SK-N-SH (cell line): ENCODE data around the gene ACACA. TPM values are rescaled to one million over a fixed set of nuclear protein-coding genes. Genes with fewer than 3 reads are reported as not detected.

Source experiments
- CTCF ChIA-PET: fragments of 300-600, 350-600 bp; formaldehyde crosslinking; extraction: SDS; loops from one replicate; lab custom pipeline; 2021; lab: Yijun Ruan, JAX
- POLR2A ChIA-PET: fragments of 350-600 bp; sonication (Branson Sonifier 250); formaldehyde crosslinking; extraction: SDS; loops from one replicate; lab custom pipeline; 2020; ENCODE audit warnings: antibody characterized with exemption, inconsistent platforms; lab: Yijun Ruan, JAX
- DNase-seq: peaks from one replicate; pipeline ENCODE4 v3.0.0; 2012
- H2AFZ ChIP-seq: fragments of 200-600 bp; sonication (generic); 2 replicates; pipeline ENCODE4 v1.8.1; 2016; ENCODE audit warnings: antibody characterized with exemption, mild to moderate bottlenecking, low read depth
- H3F3A ChIP-seq: fragments of 200-600 bp; sonication (generic); replicated peaks from 2 replicates; pipeline ENCODE3; 2016; ENCODE audit warnings: antibody characterized with exemption, mild to moderate bottlenecking; ENCODE audit not compliant: insufficient read depth
- H3K27ac ChIP-seq, 2 experiments: fragments of 200-500 bp in 1 of 2; fragments of 200-600 bp in 1 of 2; sonication (Bioruptor generic) in 1 of 2; sonication (generic), shearing (Covaris generic) in 1 of 2; 2 replicates each; pipeline versions ENCODE4 v1.5.1 to v1.6.1; 2014 to 2016; ENCODE audit warnings: low read depth in 2 of 2, inconsistent platforms in 1 of 2, low read length in 1 of 2, mild to moderate bottlenecking in 1 of 2, mixed read lengths in 1 of 2
- H3K27me3 ChIP-seq: fragments of 200-600 bp; sonication (generic), shearing (Covaris generic); 2 replicates; pipeline ENCODE4 v1.6.1; 2016; ENCODE audit warnings: mixed run types; ENCODE audit not compliant: insufficient read depth
- H3K36me3 ChIP-seq, 2 experiments: fragments of 200-500 bp in 1 of 2; fragments of 200-600 bp in 1 of 2; sonication (Bioruptor generic) in 1 of 2; sonication (generic) in 1 of 2; replicated peaks in 1 of 2; 2 replicates each; pipeline versions ENCODE3 to v1.5.1; 2014 to 2016; ENCODE audit warnings: low read length in 1 of 2, mild to moderate bottlenecking in 1 of 2; ENCODE audit not compliant: insufficient read depth in 2 of 2, control insufficient read depth in 1 of 2
- H3K4me1 ChIP-seq, 2 experiments: fragments of 200-500 bp in 1 of 2; fragments of 200-600 bp in 1 of 2; sonication (Bioruptor generic) in 1 of 2; sonication (generic), shearing (Covaris generic) in 1 of 2; 2 replicates each; pipeline versions ENCODE4 v1.5.1 to v1.6.1; 2014 to 2016; ENCODE audit warnings: low read depth in 1 of 2, low read length in 1 of 2, mixed run types in 1 of 2; ENCODE audit not compliant: insufficient read depth in 2 of 2, control insufficient read depth in 1 of 2
- H3K4me2 ChIP-seq: fragments of 200-600 bp; sonication (generic), shearing (Covaris generic); 2 replicates; pipeline ENCODE4 v1.6.1; 2017; ENCODE audit warnings: mixed run types
- H3K4me3 ChIP-seq, 2 experiments: fragments of 200-500 bp in 1 of 2; fragments of 200-600 bp in 1 of 2; sonication (Bioruptor generic) in 1 of 2; sonication (generic), shearing (Covaris generic) in 1 of 2; 2 replicates each; pipeline versions ENCODE4 v1.5.1 to v1.8.1; 2014 to 2016; ENCODE audit warnings: low read depth in 2 of 2, inconsistent platforms in 1 of 2, low read length in 1 of 2, mild to moderate bottlenecking in 1 of 2, mixed read lengths in 1 of 2, moderate library complexity in 1 of 2
- H3K79me2 ChIP-seq: fragments of 200-600 bp; sonication (generic); 2 replicates; pipeline ENCODE4 v1.8.1; 2017; ENCODE audit warnings: mild to moderate bottlenecking; ENCODE audit not compliant: insufficient read depth
- H3K9ac ChIP-seq: fragments of 200-600 bp; sonication (generic); 2 replicates; pipeline ENCODE4 v1.6.1; 2017; ENCODE audit warnings: mixed run types
- H3K9me2 ChIP-seq: fragments of 200-600 bp; sonication (generic); 2 replicates; pipeline ENCODE4 v1.6.1; 2017; ENCODE audit warnings: mixed run types
- H3K9me3 ChIP-seq: fragments of 200-600 bp; sonication (generic); 2 replicates; pipeline ENCODE4 v1.6.1; 2017; ENCODE audit warnings: mixed run types, mild to moderate bottlenecking, moderate library complexity
- H4K20me1 ChIP-seq: fragments of 200-600 bp; sonication (generic); 2 replicates; pipeline ENCODE4 v1.6.1; 2017; ENCODE audit warnings: mild to moderate bottlenecking, mixed run types; ENCODE audit not compliant: insufficient read depth
- ELF1 ChIP-seq: IDR thresholded peaks from 2 replicates; pipeline ENCODE4 v1.4.0; 2012
- FOXJ3 ChIP-seq: sonication (generic); formaldehyde crosslinking; IDR thresholded peaks from 2 replicates; pipeline ENCODE4 v1.5.1; 2020; ENCODE audit warnings: mild to moderate bottlenecking, missing genetic modification reagents
- FOXM1 ChIP-seq: IDR thresholded peaks from 2 replicates; pipeline ENCODE4 v1.4.0; 2012; ENCODE audit warnings: low read depth, mild to moderate bottlenecking
- GATA2 ChIP-seq: sonication (generic); formaldehyde crosslinking; IDR thresholded peaks from 2 replicates; pipeline ENCODE4 v1.5.0; 2020; ENCODE audit warnings: mild to moderate bottlenecking, missing genetic modification reagents
- IRF3 ChIP-seq: fragments of 150-350 bp; IDR thresholded peaks from 2 replicates; pipeline ENCODE4 v1.6.1; 2016; ENCODE audit warnings: mild to moderate bottlenecking, low read depth, low read length
- MAX ChIP-seq: IDR thresholded peaks from 2 replicates; pipeline ENCODE4 v1.4.0; 2012; ENCODE audit warnings: low read depth
- MEF2A ChIP-seq: IDR thresholded peaks from 2 replicates; pipeline ENCODE4 v1.4.0; 2012; ENCODE audit warnings: low read depth, borderline replicate concordance
- MXI1 ChIP-seq: IDR thresholded peaks from 2 replicates; pipeline ENCODE4 v1.6.1; 2012; ENCODE audit warnings: mild to moderate bottlenecking, low read depth, low read length, improper control_type of control experiment
- NFIC ChIP-seq: IDR thresholded peaks from 2 replicates; pipeline ENCODE4 v1.4.0; 2012; ENCODE audit warnings: borderline replicate concordance
- NRF1 ChIP-seq: IDR thresholded peaks from 2 replicates; pipeline ENCODE4 v1.6.1; 2012; ENCODE audit warnings: low read depth, mild to moderate bottlenecking, low read length
- POLR2AphosphoS5 ChIP-seq: IDR thresholded peaks from 2 replicates; pipeline ENCODE4 v1.6.1; 2012; ENCODE audit warnings: low read depth, low read length
- REST ChIP-seq: IDR thresholded peaks from 2 replicates; pipeline ENCODE4 v1.6.1; 2012; ENCODE audit warnings: mild to moderate bottlenecking, low read depth, low read length, moderate library complexity
- TEAD4 ChIP-seq: IDR thresholded peaks from 2 replicates; pipeline ENCODE4 v1.4.0; 2012; ENCODE audit warnings: mild to moderate bottlenecking, borderline replicate concordance; ENCODE audit not compliant: insufficient read depth
- ZBTB33 ChIP-seq: IDR thresholded peaks from 2 replicates; pipeline ENCODE4 v1.4.0; 2012; ENCODE audit warnings: low read depth, borderline replicate concordance
- WGBS: methylation state at CpG from one replicate; pipeline ENCODE4 v1.1.6; 2017; ENCODE audit warnings: low lambda C conversion rate; 5-methylcytosine and 5-hydroxymethylcytosine counted together
- polyA plus RNA-seq, 3 experiments: library from polyadenylated mRNA; depleted of rRNA; stranded (reverse); fragments of >200 nt; gene quantifications; 2 replicates each; pipeline ENCODE4 v1.2.3, GENCODE V29; 2012

The ACACA gene
- polyA plus RNA-seq, 1 of the 3 experiments (the other 2 are of a cell fraction), result 27.2 TPM

GRCh38 chr17:37392024-37392590 lies 14.5 kb downstream of the ACACA start:
- WGBS, result 47% methylated on average over 3 of the region's 3 CpGs
- Histone ChIP-seq H3K27me3 (no peaks in the 10 kb centered on the region), H3K4me1 (peaks cover 0 to 27% of the 10 kb centered on the region in 2 experiments; a peak in 3 of 4 replicates), H3F3A (no peaks in the 10 kb centered on the region), H2AFZ (no peak overlapping the region), H3K4me3 (peak overlapping the region in 1 of 2 experiments; percentile 5; a peak in 1 of 4 replicates), H3K79me2 (peaks cover 4% of the 10 kb centered on the region; the same call in 1 of the 2 replicates), H3K4me2 (peak overlapping the region; percentile 45), H3K9me3 (no peaks in the 10 kb centered on the region), H3K9me2 (no peaks in the 10 kb centered on the region), H4K20me1 (peaks cover 1% of the 10 kb centered on the region; the same call in 1 of the 2 replicates), H3K36me3 (no peaks in the 10 kb centered on the region), H3K9ac (no peak overlapping the region), H3K27ac (peak overlapping the region in 1 of 2 experiments; percentile 55; a peak in 3 of 4 replicates)
- no peak for TF ChIP-seq POLR2AphosphoS5
- no peak for TF ChIP-seq TEAD4
- no peak for TF ChIP-seq FOXJ3 (CRISPR knock-in tag)
- TF ChIP-seq MEF2A, result no peak
- TF ChIP-seq NRF1, result no peak
- no peak for TF ChIP-seq MXI1
- no peak for TF ChIP-seq NFIC
- TF ChIP-seq ELF1, result no peak
- no peak for TF ChIP-seq GATA2 (CRISPR knock-in tag)
- no peak for TF ChIP-seq ZBTB33
- TF ChIP-seq IRF3, result no peak
- no peak for TF ChIP-seq MAX
- TF ChIP-seq FOXM1, result no peak
- TF ChIP-seq REST, result no peak
- no peak for DNase-seq
- POLR2A ChIA-PET, result interaction anchor here (1.5 kb wide), 1 partner anchor 15 kb away, joined by 4 read pairs; no protein-coding TSS in a partner anchor
- CTCF ChIA-PET, result interaction anchor here (1.0 to 9.7 kb wide), 3 partner anchors 9 to 18 kb away, joined by 4 to 101 read pairs (median 4); partner anchors contain the start of gene C17orf78
